ENCODE results near the gene WDR73. TPM values are rescaled to one million over a fixed set of nuclear protein-coding genes. Genes with fewer than 3 reads are reported as not detected.

Gene WDR73
- total RNA-seq, 2 donors from 2014 or later, result 5.3 to 12.0 TPM

DNA sequence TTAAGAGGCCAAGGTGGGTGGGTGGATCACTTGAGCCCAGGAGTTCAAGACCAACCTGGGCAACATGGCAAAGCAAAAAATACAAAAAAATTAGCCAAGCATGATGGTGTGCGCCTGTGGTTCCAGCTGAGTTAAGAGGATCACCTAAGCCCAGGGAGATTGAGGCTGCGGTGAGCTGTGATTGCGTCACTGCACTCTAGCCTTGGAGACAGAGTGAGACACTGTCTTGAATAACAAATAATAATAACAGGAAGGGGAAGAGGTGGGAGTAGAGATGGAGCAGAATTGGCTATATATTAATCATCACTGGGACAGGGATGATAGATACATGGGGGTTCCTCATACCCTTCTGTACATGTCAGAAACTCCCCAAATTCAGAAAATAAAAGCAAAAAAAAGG is 27.7 kb upstream of the WDR73 start:
- no peak overlapping the region for H3K27ac ChIP-seq
- H3K4me3 ChIP-seq, result no peak overlapping the region
- no peaks in the 10 kb centered on the region for H3K9me3 ChIP-seq
- no peak for DNase-seq (ENCODE audit: low spot score)
- no peaks in the 10 kb centered on the region for H3K4me1 ChIP-seq
- TF ChIP-seq, protein P1, sequence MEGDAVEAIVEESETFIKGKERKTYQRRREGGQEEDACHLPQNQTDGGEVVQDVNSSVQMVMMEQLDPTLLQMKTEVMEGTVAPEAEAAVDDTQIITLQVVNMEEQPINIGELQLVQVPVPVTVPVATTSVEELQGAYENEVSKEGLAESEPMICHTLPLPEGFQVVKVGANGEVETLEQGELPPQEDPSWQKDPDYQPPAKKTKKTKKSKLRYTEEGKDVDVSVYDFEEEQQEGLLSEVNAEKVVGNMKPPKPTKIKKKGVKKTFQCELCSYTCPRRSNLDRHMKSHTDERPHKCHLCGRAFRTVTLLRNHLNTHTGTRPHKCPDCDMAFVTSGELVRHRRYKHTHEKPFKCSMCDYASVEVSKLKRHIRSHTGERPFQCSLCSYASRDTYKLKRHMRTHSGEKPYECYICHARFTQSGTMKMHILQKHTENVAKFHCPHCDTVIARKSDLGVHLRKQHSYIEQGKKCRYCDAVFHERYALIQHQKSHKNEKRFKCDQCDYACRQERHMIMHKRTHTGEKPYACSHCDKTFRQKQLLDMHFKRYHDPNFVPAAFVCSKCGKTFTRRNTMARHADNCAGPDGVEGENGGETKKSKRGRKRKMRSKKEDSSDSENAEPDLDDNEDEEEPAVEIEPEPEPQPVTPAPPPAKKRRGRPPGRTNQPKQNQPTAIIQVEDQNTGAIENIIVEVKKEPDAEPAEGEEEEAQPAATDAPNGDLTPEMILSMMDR (IDR thresholded peaks at IDR 0.05), result no peak
- H3K27me3 ChIP-seq, result no peaks in the 10 kb centered on the region
- peaks cover 29% of the 10 kb centered on the region for H3K36me3 ChIP-seq

DNA sequence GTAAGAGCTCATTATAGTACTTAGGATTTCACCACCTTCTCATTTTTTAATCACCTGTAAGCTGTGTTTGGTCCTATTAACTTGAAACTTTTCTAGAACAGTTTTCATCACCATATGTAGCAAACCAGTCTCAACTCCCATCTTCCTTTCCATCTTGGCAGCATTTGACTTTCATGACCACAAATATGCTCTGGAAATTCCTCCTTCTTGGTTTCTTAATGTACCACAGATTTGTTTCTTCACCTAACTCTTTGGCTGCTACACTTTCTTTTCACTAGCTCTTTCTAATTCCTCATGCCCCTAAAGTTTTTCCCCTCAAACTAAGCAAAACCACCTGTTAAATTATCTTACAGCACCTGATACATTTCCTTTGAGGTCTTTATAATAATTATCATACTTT is 17.1 kb upstream of the WDR73 start:
- Histone ChIP-seq H3K4me1 (no peaks in the 10 kb centered on the region), H3K9me3 (no peaks in the 10 kb centered on the region), H3K27me3 (no peaks in the 10 kb centered on the region), H3K27ac (no peak overlapping the region), H3K4me3 (no peak overlapping the region), H3K36me3 (peaks cover 43% of the 10 kb centered on the region)
- TF ChIP-seq, protein P1 (IDR thresholded peaks at IDR 0.05), result no peak
- no peak for DNase-seq (ENCODE audit: low spot score)

DNA sequence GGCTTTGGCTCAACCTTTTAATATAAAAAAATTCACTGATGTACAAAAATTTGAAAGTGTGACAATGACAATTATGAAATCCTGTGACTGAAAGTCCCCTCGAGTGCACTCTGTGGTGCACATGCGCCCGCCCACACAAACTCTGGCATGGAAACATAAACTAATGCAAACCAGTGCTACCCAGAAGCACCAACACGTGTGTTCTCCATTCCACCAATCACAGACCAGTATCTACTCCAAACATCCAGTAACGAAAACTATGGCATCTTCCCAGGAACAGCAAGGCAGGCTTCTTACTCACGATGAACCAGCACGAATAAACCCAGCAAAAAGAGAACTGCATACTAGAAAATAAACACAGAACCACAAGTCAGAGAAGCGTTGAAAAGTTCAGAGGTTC is 15.6 kb upstream of the WDR73 start:
- H3K27me3 ChIP-seq, result no peaks in the 10 kb centered on the region
- no peak overlapping the region for H3K4me3 ChIP-seq
- DNase-seq (ENCODE audit: low spot score), result no peak
- H3K4me1 ChIP-seq, result no peaks in the 10 kb centered on the region
- TF ChIP-seq, protein P1 (IDR thresholded peaks at IDR 0.05), result no peak
- no peaks in the 10 kb centered on the region for H3K9me3 ChIP-seq
- no peak overlapping the region for H3K27ac ChIP-seq
- peaks cover 51% of the 10 kb centered on the region for H3K36me3 ChIP-seq

DNA sequence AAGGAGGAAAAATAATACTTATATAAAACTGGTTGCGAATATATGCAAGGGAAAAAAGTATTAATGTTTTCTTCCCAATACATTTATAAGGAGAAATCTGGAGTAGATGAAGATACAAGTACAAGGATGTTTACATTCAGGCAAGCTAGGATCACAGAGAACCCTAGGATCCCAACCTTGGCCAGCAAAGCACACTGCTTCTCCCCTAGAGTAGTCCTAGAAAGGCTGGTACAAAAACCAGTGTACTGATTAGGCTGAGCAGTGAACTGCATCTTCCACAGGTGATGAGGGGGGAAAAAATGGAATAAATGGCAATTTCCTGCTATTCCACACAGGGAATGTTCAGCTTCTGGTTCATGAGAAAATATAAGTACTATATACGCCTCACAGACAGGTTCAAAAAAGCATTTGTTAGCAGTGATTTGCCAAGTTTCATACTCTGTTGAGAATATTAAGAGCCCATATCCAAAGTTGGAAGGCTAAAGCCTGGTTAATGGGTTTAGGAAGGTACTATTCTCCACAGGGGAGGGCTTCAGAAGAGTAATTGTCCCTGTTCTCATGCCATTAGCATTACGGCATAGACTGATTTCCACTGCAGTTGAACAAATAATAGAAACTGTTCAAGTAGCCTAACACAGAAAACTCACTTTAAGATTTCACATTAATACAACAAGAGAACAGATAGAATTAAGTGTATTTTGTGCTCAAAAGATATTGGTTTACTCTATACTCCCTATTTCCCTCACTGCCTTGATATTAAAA is 14.3 kb upstream of the WDR73 start:
- H3K4me1 ChIP-seq, result no peaks in the 10 kb centered on the region
- peaks cover 43% of the 10 kb centered on the region for H3K36me3 ChIP-seq
- DNase-seq (ENCODE audit: low spot score), result no peak
- H3K27ac ChIP-seq, result no peak overlapping the region
- no peaks in the 10 kb centered on the region for H3K27me3 ChIP-seq
- TF ChIP-seq, protein P1 (IDR thresholded peaks at IDR 0.05), result no peak
- no peaks in the 10 kb centered on the region for H3K9me3 ChIP-seq
- no peak overlapping the region for H3K4me3 ChIP-seq

DNA sequence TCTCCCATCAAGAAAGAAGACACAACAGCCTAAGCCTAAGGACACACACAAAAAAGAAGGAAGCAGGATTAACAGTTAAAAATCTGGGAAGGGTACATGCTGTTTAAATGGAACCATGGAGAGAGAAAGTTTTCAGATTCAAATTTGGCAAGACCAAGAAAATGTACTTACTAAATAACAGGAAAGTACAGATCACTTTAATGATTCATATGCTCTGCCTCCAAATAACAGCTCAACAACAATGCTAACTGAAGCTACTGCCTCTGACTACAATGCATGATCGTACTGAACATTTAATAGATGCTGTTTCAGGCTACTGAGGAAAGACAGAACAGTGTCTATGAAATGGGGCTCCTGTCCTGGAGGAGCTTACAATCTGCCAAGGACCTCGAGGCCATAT is 12.3 kb upstream of the WDR73 start:
- no peaks in the 10 kb centered on the region for H3K9me3 ChIP-seq
- H3K4me3 ChIP-seq, result no peak overlapping the region
- no peak overlapping the region for H3K27ac ChIP-seq
- H3K27me3 ChIP-seq, result no peaks in the 10 kb centered on the region
- peaks cover 43% of the 10 kb centered on the region for H3K36me3 ChIP-seq
- no peak for DNase-seq (ENCODE audit: low spot score)
- TF ChIP-seq, protein P1 (IDR thresholded peaks at IDR 0.05), result no peak
- H3K4me1 ChIP-seq, result no peaks in the 10 kb centered on the region

DNA sequence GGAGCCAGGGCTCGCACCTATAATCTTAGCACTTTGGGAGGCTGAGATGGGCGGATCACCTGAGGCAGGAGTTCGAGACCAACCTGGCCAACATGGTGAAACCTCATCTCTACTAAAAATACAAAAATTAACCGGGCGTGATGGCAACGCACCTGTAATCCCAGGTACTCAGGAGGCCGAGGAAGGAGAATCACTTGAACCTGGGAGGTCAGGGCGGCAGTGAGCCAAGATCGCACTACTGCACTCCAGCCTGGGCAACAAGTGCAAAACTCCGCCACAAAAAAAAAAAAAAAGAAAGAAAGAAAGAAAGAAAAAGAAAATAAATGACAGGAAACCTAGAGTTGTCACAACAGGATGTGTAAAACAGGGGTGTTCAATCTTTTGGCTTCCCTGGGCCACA is 6.9 kb upstream of the WDR73 start:
- DNase-seq (ENCODE audit: low spot score), result no peak
- Histone ChIP-seq H3K4me3 (no peak overlapping the region), H3K36me3 (peaks cover 11% of the 10 kb centered on the region), H3K27ac (no peak overlapping the region), H3K9me3 (no peaks in the 10 kb centered on the region), H3K27me3 (no peaks in the 10 kb centered on the region), H3K4me1 (peaks cover 0 to 19% of the 10 kb centered on the region in 2 donors)
- TF ChIP-seq, protein P1 (IDR thresholded peaks at IDR 0.05), result no peak
